ACHN (cell line): ENCODE results near the gene FSTL5.

ENCODE experiments used
- DNase-seq: peaks from one replicate; pipeline ENCODE4 v3.0.0-alpha.2; 2015
- in situ Hi-C: cut with HindIII; loops from 2 replicates; pipeline ENCODE4 v1.10.0; 2017; ENCODE audit warnings: low sequenced_read_pairs, low pct_ligation_motif_present, low pct_unique_long_range_greater_than_20kb

Gene FSTL5

DNA sequence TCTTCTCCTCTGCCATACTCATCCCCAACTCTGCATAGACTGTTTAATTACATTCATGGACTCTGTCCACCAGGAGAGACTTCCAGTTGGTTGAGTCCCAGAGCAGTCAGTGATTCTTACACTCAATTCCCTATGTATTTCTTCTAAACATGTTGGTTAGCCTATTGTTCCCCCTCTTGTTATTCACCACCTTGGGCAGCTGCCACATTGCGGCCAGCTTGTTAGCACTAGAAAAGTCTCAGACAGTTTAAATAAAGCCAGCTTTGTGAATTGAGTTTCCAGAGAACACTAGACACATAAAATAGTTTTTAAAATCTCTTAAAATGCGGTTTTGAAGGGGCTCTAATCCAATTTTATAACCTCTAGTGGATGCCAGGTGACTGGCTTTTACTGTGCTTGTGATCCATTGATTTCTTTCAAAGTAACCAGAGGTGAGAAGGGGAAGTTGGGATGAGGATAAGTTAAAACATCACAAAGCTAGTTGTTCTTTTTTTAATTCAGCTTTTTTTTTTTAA is 827.7 kb downstream of the FSTL5 start:
- in situ Hi-C loops, result no loop called here
- no peak for DNase-seq
